ENCODE results near the gene AUTS2.

Gene AUTS2

DNA sequence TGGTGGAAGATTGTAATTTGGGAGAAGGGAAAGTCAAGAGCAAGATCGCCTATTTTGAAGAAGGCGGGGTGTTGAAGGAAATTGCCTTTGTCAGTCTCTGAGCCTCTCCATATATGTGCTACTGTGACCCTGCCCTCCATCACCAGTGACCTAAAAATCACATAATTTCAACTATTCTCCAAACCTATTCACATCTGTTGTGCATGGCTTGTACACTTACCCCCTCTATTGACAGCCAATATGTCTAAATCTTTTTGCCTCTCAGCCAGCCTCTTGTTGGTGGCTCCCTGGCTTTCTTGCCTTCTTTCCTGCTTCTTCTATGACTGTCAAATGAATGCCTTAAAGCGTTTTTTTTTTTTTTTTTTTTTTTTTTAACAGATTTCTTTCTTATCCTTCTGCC, 295.6 kb downstream of the AUTS2 start:
- no peak for DNase-seq (ENCODE audit: low read depth)

DNA sequence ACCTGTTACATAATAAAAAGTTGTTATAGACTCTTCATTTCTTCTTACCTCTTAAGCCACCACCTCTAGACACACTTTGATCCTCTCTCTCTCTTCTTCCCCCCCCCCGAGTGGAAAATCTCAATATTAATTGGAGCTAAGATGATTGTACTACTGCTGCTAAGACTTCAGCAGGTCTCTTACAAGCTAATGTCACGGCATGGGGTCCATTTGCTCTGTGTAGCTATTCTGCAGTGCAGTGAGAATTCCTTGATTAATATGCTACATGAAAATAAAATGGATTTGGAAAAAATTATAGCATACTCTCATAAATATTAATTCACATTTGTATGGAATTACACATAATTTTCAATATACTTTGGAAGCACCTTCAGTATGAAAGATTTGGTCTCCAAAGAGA, 297.2 kb downstream of the AUTS2 start:
- DNase-seq (ENCODE audit: low read depth) = no peak

- DNase-seq (ENCODE audit: low read depth) = no peak
Observed at GRCh38 chr7:69896121-69896520, 297.8 kb downstream of the AUTS2 start.

GRCh38 chr7:69898189-69898588, 299.9 kb downstream of the AUTS2 start:
- DNase-seq (ENCODE audit: low read depth) = no peak

- no peak for DNase-seq (ENCODE audit: low read depth)
Observed at GRCh38 chr7:69903410-69903809, 305.1 kb downstream of the AUTS2 start.

DNA sequence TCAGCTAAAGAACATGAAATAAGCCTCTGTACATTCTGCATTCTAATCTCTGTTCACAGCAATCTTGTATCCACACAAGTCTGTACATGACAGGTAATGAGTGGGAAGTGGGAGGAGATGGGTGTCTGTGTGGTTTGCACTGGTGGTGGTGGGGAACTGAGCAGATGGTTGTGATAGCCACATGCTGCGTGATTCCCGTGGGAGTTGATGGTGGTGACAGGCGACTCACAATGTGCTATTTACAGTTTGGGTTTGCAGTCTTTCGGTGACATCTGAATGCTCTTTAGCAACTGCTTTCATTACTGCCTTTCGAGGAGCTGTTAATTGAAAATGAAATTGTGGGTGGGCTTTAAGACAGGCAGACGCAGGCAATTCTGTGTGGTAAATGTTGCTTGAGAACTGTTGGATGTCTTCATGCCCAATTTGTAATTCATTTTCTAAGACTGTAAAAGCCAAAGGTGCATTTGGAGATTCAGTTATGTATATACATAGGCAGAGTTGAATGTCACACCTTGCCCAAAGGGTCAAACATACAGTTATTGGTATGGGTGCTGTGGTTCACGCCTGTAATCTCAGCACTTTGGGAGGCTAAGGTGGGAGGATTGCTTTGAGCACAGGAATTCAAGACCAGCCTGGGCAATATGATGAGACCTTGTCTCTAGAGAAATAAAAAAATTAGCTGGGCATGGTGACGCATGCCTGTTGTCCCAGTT, 308.2 kb downstream of the AUTS2 start:
- DNase-seq (ENCODE audit: low read depth) = no peak

DNA sequence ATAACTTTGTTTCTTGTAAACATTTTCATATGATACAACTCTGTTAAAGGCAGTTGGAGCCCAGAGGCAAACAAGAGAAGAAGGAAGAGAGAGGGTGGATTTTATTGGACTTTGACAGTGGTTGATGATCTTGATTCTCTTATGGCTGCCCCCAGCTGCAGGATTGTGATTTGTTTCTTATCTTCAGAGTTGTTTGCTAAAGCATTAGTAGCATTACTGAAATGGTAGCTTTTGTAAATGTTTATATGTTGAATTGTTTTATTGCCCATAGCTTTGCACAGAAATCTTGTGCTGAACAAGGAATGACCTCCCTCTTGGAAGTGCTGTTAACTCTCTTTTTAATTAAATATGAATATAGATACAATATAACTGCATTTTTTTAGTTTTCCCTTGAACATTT, 309.4 kb downstream of the AUTS2 start:
- no peak for DNase-seq (ENCODE audit: low read depth)

GRCh38 chr7:69908454-69908853, 310.2 kb downstream of the AUTS2 start:
- no peak for DNase-seq (ENCODE audit: low read depth)

GRCh38 chr7:69910150-69910549, 311.9 kb downstream of the AUTS2 start:
- no peak for DNase-seq (ENCODE audit: low read depth)

GRCh38 chr7:69911337-69911736, 313.1 kb downstream of the AUTS2 start:
- no peak for DNase-seq (ENCODE audit: low read depth)

- DNase-seq (ENCODE audit: low read depth) = no peak
Observed at GRCh38 chr7:69912141-69912540, 313.9 kb downstream of the AUTS2 start.

DNA sequence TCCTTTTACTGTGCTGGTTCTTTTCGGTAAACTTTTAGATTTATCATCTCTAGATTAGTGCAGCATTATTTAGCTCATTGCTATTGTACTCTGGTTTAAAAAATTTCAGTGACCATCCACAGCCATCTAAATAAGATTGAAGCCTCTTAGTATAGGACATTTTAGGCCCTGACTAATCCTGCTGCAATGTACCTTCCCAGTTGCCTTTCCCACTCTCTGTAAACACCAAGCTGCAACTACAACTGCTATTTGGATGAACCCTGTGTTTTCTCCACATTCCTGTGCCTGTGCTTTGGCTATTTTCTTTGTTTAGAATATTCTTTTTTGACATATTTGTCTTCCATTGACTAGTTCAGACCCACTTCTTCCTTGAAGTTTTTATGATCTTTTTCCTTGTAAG, 314.6 kb downstream of the AUTS2 start:
- DNase-seq (ENCODE audit: low read depth) = no peak

GRCh38 chr7:69919426-69920111, 321.3 kb downstream of the AUTS2 start:
- DNase-seq (ENCODE audit: low read depth) = no peak

DNA sequence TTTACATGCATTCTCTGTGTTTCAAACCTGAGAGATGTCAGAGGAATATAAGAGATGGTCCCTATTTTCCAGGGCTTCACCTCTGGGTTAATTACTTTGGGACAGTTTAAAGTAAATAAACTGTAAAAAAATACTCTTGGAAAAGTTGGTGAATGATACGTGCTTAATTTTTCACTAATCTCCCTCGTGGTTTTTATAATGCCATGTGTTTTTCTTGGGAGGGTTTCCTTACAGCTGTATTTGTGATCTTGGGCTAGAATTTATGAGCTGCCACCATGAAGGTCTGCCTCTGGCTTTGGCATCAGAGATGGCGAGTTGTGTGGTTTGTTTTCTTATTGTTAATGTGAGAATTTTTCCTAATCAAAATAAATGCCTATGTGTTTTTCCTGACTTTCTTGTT, 322.5 kb downstream of the AUTS2 start:
- DNase-seq (ENCODE audit: low read depth) = no peak

GRCh38 chr7:69922026-69922803, 323.9 kb downstream of the AUTS2 start:
- DNase-seq (ENCODE audit: low read depth) = no peak

- no peak for DNase-seq (ENCODE audit: low read depth)
Observed at GRCh38 chr7:69927461-69927860, 329.2 kb downstream of the AUTS2 start.

DNA sequence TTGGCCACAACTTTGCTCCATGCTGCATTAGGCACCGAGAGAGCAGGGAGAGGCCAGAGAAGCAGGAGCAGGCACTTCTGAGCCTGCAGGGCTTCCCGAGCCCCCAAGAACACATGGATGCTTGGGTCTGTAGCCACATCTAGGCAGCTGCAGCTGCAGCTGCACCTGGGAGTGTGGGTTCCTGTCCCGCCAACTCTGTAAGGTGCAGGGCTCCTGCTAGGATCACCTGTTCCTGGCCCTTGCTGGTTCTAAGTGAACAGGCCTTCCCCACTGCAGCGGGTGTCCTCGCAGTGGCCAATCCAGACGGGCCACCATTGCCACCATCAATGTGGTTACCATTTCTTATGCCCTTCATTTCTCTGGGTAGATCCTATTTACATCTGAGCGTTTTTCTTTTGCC, 330.3 kb downstream of the AUTS2 start:
- no peak for DNase-seq (ENCODE audit: low read depth)

GRCh38 chr7:69929622-69930021, 331.3 kb downstream of the AUTS2 start:
- no peak for DNase-seq (ENCODE audit: low read depth)

GRCh38 chr7:69932034-69932628, 333.9 kb downstream of the AUTS2 start:
- no peak for DNase-seq (ENCODE audit: low read depth)

DNA sequence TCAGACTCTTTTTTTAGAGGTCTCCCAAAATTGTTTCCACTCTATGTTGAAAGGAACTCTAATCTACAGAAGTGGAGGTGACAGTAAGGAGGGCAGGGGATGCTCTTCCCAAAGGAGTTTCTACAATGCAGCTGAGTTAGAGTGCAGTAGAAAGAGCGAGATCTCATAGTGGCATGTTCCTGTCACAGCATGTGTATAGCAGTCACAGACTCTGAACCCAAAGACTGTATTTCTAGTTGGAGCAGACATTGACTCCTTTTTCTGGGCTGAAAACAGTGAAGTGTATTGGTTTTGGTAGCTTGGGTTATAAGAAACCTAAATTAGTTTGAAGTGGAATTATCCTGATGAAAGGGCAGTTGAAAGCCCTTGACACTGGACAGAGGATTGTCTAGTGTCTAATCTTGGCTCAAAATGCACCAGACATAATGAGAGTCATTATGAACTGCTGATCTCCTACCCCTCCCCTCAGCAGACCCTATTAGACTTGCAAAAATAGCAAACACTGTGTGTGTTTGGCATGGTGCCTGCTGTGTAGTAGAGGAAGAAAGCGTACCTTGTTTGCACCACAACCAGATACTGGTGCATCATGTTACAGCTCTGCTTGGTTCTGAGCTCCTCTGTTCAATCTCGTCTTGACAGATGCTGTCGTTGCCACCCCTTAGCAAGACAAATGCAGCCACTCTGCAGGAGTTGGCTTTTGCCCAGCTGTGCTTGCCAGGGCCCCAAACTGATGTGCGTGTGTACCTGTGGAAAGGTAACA, 336.0 kb downstream of the AUTS2 start:
- no peak for DNase-seq (ENCODE audit: low read depth)

- no peak for DNase-seq (ENCODE audit: low read depth)
Observed at GRCh38 chr7:69935107-69935506, 336.8 kb downstream of the AUTS2 start.

GRCh38 chr7:69937097-69937496, 338.8 kb downstream of the AUTS2 start:
- DNase-seq (ENCODE audit: low read depth) = no peak
